Gastroesophageal sphincter (tissue), 3 donors: ENCODE measurements around the gene TREML2.
"Not testable (repeated sequence)": the region's sequence is repeated elsewhere in the genome, so short reads cannot be mapped to it uniquely, and the experiment has no call there.

Experiments used
- EP300 ChIP-seq: sonication (generic); formaldehyde crosslinking; IDR thresholded peaks from one replicate; pipeline ENCODE4 v1.6.1; 2017; ENCODE audit warnings: antibody characterized with exemption, mild to moderate bottlenecking
- POLR2A ChIP-seq, 2 donors: fragments of 450-650 bp; IDR thresholded peaks; one replicate each; pipeline ENCODE4 v1.6.1; 2017; ENCODE audit warnings: antibody characterized with exemption in 2 of 2, mild to moderate bottlenecking in 2 of 2, moderate library complexity in 1 of 2
- POLR2AphosphoS5 ChIP-seq: sonication (generic); formaldehyde crosslinking; IDR thresholded peaks from one replicate; pipeline ENCODE4 v1.6.1; 2017; ENCODE audit warnings: antibody characterized with exemption
- TF ChIP-seq, protein P1 (sequence below), 4 experiments: fragments of 200-600 bp in 2 of 4; fragments of 450-650 bp in 2 of 4; sonication (generic) in 1 of 4; IDR thresholded peaks; one replicate each; pipeline ENCODE4 v1.5.1; 2017 to 2019; ENCODE audit warnings: antibody characterized with exemption in 4 of 4, mild to moderate bottlenecking in 2 of 4, moderate library complexity in 2 of 4

DNA sequence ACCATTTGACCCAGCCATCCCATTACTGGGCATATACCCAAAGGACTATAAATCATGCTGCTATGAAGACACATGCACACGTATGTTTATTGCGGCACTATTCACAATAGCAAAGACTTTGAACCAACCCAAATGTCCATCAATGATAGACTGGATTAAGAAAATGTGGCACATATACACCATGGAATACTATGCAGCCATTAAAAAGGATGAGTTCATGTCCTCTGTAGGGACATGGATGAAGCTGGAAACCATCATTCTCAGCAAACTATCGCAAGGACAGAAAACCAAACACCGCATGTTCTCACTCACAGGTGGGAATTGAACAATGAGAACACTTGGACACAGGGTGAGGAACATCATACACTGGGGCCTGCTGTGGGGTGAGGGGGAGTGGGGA lies 45.6 kb upstream of the TREML2 start:
- TF ChIP-seq, protein P1, sequence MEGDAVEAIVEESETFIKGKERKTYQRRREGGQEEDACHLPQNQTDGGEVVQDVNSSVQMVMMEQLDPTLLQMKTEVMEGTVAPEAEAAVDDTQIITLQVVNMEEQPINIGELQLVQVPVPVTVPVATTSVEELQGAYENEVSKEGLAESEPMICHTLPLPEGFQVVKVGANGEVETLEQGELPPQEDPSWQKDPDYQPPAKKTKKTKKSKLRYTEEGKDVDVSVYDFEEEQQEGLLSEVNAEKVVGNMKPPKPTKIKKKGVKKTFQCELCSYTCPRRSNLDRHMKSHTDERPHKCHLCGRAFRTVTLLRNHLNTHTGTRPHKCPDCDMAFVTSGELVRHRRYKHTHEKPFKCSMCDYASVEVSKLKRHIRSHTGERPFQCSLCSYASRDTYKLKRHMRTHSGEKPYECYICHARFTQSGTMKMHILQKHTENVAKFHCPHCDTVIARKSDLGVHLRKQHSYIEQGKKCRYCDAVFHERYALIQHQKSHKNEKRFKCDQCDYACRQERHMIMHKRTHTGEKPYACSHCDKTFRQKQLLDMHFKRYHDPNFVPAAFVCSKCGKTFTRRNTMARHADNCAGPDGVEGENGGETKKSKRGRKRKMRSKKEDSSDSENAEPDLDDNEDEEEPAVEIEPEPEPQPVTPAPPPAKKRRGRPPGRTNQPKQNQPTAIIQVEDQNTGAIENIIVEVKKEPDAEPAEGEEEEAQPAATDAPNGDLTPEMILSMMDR (IDR thresholded peaks at IDR 0.05) = not testable (repeated sequence)
- not testable (repeated sequence) for TF ChIP-seq POLR2A (IDR thresholded peaks at IDR 0.05); POLR2AphosphoS5; EP300
